ENCODE data around the gene DUSP28.

DUSP28 gene

DNA sequence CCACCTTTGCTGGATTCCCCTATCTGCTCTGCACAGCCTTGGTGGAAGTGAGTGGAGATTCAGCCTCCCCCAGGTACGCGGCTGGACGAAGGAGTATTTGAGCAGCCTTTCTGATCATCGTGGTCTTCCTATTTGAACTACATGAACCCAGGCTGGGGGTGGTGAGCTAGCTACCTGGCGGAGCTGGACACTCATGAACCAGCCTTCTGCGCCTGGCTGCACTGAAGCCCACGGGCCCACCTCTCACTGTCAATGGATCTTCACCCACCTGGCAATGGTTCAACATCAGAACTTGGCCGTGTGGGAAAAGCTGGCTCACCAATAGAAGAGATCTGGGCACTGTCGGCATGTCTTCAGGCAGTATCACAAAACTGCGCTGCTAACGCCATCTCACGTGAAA, 37.8 kb upstream of the DUSP28 start:
- H3K27ac ChIP-seq = no peak overlapping the region
- TF ChIP-seq, protein P1, sequence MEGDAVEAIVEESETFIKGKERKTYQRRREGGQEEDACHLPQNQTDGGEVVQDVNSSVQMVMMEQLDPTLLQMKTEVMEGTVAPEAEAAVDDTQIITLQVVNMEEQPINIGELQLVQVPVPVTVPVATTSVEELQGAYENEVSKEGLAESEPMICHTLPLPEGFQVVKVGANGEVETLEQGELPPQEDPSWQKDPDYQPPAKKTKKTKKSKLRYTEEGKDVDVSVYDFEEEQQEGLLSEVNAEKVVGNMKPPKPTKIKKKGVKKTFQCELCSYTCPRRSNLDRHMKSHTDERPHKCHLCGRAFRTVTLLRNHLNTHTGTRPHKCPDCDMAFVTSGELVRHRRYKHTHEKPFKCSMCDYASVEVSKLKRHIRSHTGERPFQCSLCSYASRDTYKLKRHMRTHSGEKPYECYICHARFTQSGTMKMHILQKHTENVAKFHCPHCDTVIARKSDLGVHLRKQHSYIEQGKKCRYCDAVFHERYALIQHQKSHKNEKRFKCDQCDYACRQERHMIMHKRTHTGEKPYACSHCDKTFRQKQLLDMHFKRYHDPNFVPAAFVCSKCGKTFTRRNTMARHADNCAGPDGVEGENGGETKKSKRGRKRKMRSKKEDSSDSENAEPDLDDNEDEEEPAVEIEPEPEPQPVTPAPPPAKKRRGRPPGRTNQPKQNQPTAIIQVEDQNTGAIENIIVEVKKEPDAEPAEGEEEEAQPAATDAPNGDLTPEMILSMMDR (conservative IDR thresholded peaks at IDR 0.05) = no peak
- no peak for TF ChIP-seq ZFX (IDR thresholded peaks at IDR 0.05)

DNA sequence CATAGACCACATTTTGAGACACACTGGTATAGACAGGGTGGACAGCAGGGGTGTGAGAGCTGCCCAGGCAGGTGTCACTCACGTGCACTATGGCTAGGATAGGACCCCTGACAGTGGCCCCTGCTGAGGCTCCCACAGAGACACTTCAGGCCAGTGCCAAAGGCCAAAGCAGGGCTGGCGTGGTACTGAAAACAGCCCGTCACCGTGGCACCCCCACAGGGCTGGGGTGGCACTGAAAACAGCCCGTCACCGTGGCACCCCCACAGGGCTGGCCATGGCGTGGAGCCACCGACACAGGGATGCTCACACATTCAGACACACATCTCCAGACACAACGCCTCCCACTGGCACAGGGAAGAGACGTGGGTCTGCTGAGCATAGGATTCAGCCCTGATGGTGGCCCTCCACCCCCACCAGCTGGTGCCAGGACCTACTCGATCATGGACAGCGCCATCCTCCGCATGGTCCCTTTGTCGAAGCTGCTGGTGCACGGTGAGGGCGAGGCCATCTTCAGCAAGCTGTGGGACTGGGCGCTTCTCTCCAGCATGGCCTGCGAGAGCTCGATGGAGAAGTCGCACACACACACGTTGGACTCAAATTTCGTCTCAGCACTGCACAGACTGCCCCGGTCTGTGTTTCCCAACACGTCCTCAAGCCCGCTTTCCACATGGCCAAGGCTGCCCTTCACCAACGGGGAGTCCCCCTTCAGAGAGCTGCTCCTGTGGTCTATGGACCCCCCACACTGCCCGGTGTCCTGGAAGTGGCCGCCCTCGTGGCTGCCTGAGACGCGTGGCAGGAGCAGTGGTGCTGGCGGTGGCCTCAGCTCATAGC, 36.5 kb upstream of the DUSP28 start:
- no peak for TF ChIP-seq ZFX (IDR thresholded peaks at IDR 0.05)
- TF ChIP-seq, protein P1 (conservative IDR thresholded peaks at IDR 0.05) = no peak
- H3K27ac ChIP-seq = no peak overlapping the region

DNA sequence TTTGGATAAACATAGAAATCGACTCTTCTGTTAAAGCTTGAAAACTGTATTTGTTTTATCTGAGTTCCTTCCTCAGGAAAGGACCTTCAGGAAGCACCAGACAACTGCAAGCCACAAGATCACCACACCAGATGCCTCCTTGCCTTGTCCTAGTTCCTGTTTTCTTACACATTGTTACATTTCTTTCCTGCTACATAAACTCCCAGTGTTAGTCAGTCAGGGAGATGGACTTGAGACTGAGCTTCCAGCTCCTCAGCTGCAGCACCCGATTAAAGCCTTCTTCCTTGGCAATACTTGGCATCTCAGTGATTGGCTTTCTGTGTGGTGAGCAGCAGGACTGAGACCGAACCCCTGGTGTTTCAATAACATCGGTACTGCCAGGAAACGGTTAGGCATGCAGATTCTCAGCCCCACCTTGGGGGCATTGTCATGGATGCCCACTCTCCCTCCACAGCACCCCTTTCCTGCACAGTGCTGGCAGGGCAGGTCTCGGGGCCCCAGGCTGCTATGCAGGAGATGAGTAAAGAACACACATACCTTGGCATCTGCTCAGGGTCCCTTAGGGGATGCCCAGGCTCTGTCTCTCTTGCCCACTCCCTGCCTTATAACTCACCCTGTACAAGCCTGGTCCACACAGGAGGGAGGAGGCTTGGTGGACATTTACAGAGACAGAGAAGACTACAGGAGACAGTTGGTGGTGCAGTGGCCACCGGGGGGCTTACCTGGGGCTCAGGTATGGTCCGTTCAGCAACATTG, 35.0 kb upstream of the DUSP28 start:
- no peak for TF ChIP-seq ZFX (IDR thresholded peaks at IDR 0.05)
- TF ChIP-seq, protein P1 (conservative IDR thresholded peaks at IDR 0.05) = no peak
- no peak overlapping the region for H3K27ac ChIP-seq

DNA sequence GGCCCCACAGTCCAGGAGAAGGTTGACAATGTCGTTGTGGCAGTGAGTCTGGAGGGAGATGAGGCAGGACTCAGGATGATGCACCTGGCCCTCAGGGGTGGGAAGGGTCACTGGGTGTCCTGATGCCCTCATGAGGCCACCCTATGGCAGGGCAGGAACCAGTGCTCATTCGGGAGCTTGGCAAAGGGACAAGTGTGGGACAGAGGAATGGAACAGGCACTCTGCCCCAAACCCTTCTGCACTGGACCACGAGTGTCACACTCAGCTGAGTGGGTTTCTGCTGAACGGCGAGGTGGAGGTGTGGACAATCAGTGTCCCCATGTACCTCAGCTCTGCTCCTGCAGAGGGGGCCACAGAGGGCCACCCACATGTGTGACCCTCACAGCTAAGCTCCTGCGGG, 34.4 kb upstream of the DUSP28 start:
- TF ChIP-seq ZFX (IDR thresholded peaks at IDR 0.05) = no peak
- TF ChIP-seq, protein P1 (conservative IDR thresholded peaks at IDR 0.05) = no peak
- H3K27ac ChIP-seq = no peak overlapping the region

DNA sequence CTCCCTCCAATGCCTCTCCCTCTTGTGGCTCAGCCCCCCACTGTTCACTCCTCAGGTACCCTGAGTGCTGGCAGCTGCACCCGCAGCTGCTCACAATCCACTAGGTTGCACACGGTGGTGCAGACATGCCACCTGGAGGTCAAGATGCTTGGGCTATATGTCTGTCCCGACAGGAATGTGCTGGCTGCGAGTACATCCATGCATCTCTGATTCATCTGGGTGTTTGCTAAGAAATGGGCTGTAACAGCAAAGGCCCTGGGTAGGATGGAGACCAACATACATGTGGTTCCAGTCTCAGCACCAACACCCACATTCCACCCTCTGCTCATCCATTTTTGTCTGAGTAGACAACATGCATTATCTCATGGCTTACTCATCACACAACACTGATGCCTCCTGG, 33.6 kb upstream of the DUSP28 start:
- no peak for TF ChIP-seq ZFX (IDR thresholded peaks at IDR 0.05)
- TF ChIP-seq, protein P1 (conservative IDR thresholded peaks at IDR 0.05) = no peak
- no peak overlapping the region for H3K27ac ChIP-seq

DNA sequence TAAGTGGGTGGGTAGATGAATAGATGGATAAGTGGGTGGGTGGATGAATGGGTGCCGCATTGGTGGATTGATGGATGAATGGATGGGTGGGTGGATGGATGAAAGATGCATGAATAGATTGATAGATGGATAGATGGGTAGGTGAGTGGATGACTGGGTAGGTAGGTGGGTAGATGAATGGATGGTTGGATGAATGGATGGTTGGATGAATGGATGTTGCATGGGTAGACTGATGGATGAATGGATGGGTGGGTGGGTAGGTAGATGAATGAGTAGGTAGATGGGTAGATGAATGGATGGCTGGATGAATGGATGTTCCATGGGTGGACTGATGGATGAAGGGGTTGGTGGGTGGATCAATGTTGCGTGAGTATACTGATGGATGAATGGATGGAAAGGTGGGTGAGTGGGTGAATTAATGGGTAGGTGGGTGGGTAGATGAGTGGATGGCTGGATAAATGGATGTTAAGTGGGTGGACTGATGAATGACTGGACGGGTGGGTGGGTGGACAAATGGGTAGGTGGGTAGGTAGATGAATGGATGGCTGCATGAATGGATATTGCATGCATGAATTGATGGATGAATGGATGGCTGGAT, 32.9 kb upstream of the DUSP28 start:
- H3K27ac ChIP-seq = no peak overlapping the region
- no peak for TF ChIP-seq ZFX (IDR thresholded peaks at IDR 0.05)
- TF ChIP-seq, protein P1 (conservative IDR thresholded peaks at IDR 0.05) = no peak
